Myocyte (in vitro differentiated cells): Measurements from ENCODE around the gene KNOP1. TPM values are rescaled to one million over a fixed set of nuclear protein-coding genes. Genes with fewer than 3 reads are reported as not detected.
"Not testable (repeated sequence)": the region's sequence is repeated elsewhere in the genome, so short reads cannot be mapped to it uniquely, and the experiment has no call there.

ENCODE experiments used
- DNase-seq: peaks from one replicate; pipeline ENCODE4 v3.0.0-alpha.2; 2012; ENCODE audit warnings: low read depth
- total RNA-seq: library from RNA; depleted of rRNA; stranded (reverse); fragments of >200 nt; gene quantifications from 2 replicates; pipeline ENCODE4 v1.2.3, GENCODE V29; 2014

Gene KNOP1
- total RNA-seq, 1 donor from 2014 or later, result 22.6 TPM

DNA sequence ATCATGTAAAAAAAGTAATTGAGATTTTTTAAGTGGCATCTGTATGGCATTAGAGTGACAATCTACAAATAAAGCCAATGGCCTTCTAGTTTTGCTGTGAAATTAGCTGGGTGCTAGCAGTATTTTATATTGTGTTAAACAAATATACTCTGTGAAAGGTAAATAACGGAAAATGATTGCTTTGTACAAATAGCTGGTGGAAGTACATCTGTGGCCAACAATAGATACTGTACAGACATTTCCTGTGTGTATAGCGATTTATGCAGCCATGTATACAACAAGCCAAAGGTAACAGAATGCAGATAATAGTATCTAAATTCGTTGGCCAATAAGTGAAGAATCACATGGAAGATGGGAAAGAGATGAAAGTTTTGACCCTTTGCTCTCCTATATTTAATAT is 26.6 kb upstream of the KNOP1 start:
- DNase-seq, result no peak

DNA sequence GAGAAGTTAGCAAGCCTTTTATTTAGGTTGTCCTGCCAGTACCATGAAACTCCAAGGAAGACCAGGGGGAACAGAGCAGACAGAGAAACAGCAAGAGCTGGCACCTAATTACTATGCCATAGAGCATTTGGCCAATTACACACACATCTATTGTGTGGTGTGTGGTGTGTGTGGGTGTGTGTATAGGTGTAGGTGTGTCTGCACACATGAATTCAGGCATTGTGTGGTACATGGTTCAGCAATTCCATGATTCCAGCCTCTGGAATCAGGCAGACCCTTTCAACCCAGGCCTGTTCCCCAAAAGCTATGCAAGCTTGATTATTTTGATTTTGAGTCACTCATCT is 25.8 kb upstream of the KNOP1 start:
- DNase-seq, result no peak

DNA sequence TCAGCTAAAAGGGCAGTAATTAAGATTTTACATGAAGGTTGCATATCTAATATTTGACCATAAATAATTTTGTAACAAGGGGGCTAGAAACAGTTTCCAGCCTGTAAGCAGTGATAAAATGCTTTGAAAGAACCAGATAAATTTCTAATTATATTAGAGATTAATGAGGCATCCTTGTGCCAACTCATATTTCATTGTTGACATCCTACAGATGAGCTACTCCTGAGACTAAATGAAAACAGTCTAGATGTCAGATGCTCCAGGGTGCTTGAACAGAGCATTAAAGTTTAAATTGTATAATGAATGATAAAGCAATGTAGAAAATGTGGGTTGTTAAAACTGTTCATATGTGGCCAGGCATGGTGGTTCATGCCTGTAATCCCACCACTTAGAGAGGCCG is 23.3 kb upstream of the KNOP1 start:
- no peak for DNase-seq

DNA sequence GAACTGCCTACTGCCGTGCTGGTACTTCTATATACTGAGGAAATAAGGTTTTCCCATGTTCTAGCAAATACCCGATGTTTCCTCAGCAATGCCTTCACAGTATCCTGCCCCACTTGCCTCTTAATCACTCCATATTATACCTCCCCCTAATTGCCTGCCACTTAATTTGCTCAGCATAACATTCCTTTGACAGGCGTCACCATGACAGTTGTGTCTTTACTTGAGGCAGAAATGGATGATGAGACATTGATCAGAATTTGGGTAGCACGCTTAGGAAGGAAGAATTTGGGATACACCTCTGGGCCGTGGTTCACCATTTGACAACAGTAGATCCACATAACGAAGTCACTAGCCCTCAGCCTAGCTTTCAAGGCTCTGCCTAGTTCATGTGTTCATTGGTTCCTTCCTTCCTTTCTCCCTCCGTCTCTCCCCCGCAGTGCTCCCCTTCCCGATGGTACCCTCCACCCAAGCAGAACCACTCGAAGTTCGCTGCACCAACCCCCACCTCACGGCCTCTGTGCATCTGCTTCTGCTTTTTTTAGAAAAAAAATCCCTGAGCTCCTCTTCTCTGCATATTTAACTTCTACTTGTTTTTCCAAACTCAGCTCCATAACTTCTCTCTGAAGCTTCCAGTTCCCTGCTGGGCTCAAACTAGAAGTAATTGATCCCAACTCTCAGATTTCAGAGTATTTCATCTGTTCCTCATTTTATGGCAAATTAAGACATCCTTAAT is 19.4 kb upstream of the KNOP1 start:
- no peak for DNase-seq

DNA sequence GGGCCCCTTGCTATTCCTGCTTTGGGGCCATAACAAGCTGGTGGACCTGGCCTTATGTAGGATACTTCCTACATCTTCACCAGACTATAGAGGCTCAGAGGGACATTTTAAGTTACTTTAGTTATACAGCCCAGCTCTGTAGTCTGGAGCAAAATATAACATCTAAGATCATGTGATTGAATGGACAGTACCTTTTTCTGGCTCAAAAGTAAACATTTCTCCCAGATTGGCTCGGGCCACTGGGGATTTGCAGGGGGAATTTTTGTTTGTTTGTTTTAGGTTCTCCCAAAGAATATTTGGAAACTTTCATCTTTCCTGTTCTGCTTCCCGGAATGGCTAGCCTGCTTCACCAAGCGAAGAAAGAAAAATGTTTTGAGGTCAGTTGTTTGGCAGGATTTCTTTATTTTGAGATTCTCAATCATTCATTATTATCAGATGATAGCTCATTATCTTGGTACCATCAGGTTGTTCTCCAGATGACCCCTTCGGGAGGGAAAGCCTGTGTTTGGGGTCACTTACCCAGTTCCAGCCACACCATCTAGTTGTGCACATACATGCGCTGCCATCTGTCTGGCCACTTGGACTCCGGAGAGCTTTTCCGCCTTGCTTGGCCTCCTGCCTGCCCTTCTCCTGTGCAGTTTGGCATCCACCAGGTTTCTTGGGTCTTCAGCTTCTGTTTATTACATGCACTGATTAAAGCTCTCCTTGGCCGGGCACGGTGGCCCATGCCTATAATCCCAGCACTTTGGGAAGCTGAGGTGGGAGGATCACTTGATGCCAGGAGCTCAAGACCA is 17.2 kb upstream of the KNOP1 start:
- no peak for DNase-seq

DNA sequence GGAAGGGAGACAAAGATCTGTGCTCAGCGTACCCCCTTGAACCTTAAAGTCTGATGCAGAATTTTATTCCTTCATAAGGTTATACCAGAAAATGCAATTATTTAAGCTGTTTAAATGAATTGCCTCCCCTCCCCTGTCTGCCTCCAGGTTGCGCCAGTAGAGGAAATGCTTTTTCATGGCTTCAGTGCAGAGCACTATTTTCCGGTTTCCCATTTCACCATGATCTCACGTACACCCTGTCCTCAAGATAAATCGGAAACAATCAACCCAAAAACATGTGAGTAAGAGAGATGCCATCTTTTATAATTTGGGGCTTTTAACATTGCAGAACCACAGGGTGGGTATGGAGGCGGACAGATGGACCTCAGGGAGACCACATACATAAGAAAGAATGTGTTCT is 15.5 kb upstream of the KNOP1 start:
- no peak for DNase-seq

DNA sequence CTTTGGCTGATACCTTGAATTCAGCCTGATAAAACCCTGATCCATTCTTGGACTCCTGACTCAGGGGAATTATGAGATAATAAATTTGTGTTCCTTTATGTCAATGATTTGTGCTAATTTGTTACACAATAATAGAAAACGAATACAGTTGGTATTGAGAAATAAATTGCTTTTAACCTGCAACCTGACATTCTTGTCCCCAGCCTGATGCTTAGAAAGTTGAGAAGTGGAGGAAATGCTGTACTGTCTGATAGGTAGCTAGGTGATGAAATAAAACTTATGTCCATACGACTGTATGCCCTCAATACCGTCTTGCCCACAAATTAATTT is 10.6 kb upstream of the KNOP1 start:
- no peak for DNase-seq

DNA sequence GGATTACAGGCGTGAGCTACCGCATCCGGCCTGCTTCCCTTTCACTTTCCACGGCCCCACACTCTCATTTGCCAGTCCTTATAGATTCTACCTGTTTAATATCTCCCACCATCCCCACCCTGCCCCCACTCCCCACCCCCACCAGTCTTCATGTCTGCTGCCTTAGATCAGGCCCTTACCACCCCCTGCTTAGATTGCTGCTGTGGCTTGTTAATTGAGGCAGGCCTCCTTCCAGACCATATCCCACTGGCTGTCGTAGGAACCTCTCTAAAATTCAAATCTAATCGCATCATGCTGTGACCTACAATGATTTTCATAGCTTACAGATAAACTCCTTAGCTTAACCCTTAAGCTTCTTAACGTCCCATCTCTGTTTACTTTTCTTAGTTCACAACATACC is 5.0 kb upstream of the KNOP1 start:
- DNase-seq, result no peak

DNA sequence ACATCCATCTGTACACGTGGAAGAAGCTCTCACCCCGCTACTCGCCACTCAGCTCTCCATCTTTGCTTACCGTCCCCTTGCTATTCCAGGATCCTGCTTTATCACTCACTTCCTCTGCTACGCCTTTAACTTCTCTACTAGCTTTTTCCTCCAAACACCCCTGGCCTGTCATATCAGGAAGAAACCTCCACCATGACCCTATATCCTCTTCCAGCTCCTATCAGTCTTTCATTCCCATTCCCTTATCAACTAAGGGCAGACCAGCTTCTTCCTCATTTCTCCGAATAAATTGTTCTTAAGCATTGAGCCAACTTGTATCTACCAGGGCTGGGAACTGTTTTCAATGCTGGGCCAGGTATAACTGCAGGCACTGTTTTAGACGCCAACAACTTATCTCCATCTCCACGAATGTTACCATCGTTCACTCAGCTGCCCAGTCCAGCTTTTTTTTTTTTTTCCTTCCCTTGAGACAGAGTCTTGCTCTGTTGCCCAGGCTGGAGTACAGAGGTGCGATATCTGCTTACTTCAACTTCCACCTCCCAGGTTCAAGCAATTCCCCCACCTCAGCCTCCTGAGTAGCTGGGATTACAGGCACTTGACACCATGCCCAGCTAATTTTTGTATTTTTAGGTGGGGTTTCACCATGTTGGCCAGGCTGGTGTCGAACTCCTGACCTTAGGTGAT is 4.4 kb upstream of the KNOP1 start:
- DNase-seq, result no peak

DNA sequence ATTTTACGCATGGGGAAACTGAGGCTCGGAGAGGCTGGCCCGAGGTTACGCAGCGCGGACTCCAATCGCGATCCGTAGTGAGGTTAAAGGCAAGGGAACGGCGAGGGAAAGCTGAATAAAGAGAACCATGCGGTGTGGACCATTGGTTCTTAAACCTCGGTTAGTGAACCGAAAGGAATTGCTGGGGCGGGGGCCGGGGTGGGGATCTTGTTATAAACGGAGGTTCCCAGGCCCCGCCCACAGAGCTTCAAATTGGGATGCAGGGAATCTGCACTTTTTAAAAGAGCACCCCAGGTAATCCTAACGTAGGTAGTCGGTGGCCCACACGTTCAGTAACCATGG is 568 bp upstream of the KNOP1 start:
- no peak for DNase-seq

DNA sequence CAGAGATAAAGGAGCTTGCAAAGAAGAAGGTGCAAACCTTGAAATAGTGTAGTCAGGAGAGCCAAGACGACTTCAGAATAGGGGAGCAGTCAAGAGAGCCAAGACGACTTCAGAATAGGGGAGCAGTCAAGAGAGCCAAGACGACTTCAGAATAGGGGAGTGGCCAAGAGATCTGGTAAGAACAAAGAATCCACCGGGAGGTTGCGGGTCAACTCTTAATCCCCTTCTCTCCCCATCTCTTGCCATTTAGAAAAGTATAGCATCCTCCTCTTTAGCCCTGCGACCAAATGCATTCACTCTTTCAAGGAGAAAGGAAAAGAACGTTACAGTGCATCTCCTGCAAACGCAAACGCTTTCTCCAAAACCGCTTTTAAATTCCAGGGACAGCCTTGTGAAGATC is 713 bp downstream of the KNOP1 start:
- DNase-seq, result no peak

DNA sequence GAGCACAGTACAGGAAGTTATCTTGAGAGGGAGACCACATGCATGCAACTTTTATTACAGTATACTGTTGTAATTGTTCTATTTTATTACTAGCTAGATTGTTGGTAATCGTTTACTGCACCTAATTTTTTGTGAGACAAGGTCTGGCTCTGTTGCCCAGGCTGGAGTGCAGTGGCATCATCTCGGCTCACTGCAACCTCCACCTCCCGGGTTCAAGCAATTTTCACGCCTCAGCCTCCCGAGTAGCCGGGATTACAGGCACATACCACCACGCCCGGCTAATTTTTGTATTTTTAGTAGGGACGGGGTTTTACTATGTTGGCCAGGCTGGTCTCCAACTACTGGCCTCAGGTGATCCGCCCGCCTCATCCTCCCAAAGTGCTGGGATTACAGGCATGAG is 1.3 kb downstream of the KNOP1 start:
- not testable (repeated sequence) for DNase-seq

DNA sequence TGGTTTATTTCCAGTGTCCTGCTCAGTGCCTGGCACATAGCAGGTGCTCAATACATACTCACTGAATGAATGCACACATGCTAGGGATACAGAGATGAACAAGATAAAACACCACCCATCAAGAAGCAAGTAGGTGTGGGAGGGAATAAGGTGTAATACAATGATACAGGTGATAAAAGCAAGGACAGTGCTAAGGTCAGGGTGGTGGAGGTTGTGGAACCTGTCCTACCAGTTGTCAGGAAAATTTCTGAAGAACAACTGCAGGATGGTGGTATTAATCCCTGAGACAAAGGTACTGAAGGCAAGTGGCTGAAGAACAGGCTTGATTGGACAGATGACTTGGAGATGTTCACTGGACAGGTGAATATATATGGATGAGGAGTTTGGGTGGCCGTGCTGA is 1.8 kb downstream of the KNOP1 start:
- no peak for DNase-seq

DNA sequence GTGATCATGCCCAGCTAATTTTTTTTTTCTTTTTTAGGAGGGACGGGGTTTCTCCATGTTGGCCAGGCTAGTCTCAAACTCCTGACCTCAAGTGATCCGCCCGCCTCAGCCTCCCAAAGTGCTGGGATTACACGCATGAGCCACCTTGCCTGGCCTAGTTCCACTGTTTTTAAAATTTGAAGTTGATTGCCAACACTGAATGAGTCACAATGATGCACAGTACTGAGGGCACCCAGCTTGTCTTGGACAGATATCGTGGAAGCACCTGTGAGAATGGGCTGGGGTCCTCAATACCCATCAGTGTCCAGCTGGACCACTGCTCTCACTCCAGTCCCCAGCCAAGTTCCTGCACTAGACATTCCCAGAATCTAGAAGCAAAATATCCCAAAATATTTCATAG is 2.5 kb downstream of the KNOP1 start:
- DNase-seq, result no peak

DNA sequence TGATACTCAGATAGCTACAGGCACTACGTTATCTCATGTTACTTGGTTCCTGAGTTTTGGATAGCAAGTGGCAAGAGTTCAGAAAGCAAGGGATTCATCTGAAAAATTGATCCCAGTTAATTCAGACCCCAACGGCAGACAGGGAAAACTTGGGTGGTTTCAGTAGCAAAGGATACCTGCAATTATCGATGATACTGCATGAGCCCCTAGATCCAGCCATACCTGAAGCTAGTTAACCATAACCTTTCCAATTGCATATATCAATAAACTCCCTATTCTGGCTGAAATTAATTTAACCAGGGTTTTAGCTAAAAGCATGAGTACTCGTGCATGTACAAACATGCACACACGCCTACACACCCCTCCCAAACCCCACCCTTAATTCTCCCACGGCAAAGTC is 4.3 kb downstream of the KNOP1 start:
- DNase-seq, result no peak

DNA sequence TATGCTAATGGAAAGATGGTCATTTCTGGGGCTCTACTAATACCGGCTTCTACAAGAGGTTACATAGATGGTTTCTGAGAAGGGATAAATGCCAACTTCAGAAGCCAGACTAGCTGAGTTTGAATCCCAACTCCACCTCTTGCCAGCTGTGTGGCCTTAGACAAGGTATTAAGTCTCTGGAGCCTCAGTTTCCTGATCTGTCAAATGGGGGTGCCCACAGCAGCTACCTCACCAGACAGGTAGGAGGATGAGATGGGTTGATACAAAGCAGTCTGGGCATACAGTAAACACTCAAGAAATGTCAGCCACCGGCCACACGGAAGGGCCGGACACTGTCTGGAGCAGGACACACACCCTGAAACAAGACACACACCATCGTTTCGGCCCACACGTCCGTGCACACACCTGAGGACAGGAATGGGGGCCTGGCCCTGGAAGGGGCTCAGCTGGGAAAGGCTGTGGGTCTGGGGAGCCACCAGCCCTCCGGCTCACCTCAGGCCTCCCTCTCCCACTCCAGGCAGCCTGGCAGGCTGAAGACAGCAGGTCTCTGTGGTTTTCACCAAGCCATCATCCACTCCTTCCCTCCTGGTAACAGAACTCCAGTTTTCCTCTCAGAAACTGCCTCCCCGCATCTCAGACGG is 5.5 kb downstream of the KNOP1 start:
- DNase-seq, result no peak

DNA sequence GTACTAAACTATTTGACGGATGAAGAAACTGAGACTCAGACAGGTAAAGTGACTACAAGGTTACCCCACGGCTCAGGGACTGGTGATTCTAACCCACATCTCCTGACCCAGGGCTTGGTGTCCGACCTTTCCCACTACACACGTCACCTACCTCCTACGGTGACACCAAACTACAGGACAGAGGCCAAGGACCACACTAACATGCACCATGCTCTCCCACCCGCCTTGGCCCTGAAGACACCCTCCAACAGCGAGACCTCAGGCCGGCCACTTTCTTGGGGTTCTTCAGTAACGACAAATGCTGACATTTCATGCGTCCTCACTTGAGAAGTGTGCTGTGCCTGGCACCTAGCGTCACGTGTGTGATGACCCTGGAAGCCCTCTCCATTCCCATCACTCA is 6.4 kb downstream of the KNOP1 start:
- DNase-seq, result no peak

DNA sequence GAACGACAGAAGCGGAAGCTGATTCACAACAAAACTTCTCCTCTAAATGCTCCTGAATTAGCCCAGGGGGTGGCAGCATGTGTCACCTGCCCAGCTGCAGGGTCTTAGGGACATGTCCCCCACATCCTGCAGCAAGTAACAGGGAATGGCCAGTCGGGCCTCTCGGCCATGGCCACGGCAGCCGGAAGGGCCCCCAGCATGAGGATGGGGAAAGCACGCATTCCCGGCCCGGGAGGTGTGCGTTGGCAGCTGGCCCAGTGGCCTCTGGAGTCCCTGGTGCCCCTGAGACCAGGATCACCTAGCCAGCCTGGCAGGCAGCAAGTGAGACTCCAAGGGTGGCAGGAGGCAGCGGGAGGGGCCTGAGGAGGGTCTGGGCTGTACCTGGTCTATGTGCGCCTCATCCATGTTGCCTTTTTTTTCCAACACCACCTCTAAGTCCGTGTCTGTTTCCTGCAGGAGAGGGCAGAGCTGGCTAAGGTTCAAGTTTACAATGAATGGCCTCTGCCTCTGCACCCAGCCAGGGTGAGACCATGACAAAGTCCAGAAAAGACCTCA is 7.0 kb downstream of the KNOP1 start:
- DNase-seq, result no peak

DNA sequence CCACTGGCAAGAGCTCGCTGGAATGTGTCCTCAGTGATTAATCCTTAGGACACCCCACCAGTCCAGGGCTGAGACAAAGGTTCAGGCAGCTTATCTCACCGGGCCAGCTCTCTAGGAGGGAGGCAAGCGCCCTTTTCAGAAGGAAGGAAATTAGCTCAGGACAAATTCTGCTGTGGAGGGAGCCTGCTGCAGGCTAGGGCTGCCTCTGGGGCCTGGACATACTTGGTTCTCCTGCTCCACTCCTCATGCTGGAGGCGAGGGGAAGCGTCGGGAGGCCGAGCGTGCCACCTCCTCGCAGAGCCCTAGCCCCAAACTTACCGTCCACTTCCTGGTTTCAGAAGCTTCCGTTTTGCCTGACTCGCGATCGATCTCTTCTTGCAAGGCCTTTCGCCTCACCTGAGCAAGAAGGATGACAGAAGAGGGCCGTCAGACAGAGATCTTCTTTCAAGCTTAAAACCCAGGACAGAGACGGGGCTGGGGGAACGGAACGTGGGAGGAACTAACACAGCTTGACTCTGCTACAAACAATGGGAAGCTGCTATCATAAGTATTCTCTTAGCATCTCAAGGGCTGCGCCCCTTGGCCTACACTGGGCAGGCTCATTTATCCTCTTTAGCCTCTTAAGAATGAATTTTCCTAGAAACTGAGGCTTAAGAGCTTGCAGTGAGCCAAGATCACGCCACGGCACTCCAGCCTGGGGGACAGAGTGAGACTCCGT is 7.7 kb downstream of the KNOP1 start:
- DNase-seq, result no peak

DNA sequence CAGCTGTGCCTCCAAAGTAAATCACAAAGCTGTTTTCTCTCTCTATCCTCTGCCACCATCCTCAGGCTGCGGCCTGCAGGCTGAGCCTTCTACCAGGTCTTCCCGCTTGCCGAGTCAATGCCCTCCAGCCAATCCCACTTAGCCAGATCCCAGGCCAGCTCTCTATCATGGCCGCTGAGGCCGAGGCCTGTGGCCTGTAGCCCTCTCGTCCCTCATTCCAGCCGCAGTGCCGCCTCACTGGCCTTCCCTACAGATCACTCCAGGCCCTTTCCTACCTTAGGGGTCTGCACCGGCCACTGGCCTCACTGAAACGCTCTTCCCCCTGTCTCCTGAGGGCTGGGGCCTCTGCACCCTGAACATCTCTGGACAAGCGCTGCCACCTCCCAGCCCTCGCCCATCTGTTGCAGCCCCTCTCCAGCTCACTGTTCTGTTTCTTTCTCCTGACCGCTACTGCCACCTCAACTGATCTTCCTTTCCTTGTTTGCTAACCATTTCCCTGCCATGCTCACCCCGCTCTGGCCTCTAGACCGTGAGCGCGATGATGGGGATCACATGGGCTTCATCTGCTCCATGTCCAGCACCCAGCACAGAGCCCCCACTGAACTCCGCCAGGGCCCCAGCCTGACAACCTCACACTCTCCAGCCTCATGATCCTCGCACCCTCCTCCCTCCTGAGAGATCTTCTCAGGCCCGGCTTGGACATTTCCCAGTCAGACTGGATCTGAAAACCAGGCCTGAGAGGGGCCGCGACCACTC is 8.5 kb downstream of the KNOP1 start:
- DNase-seq, result no peak
